Glutamatergic neuron (in vitro differentiated cells): Measurements from ENCODE around the gene RASEF. TPM values are rescaled to one million over a fixed set of nuclear protein-coding genes. Genes with fewer than 3 reads are reported as not detected.

Experiments
- DNase-seq: peaks from one replicate; pipeline ENCODE4 v3.0.0; 2022
- H3K27ac Mint-ChIP-seq: one replicate; pipeline ENCODE4 v1.8.0; 2020; ENCODE audit warnings: mild to moderate bottlenecking, mixed read lengths, inconsistent platforms; ENCODE audit not compliant: unreplicated experiment
- H3K27me3 Mint-ChIP-seq: one replicate; pipeline ENCODE4 v1.8.0; 2020; ENCODE audit warnings: mild to moderate bottlenecking, moderate library complexity, mixed read lengths, inconsistent platforms; ENCODE audit not compliant: unreplicated experiment
- H3K36me3 Mint-ChIP-seq: one replicate; pipeline ENCODE4 v1.8.0; 2020; ENCODE audit warnings: mild to moderate bottlenecking, mixed read lengths, inconsistent platforms; ENCODE audit not compliant: unreplicated experiment
- H3K4me1 Mint-ChIP-seq: one replicate; pipeline ENCODE4 v1.8.0; 2020; ENCODE audit warnings: mild to moderate bottlenecking, low read depth, mixed read lengths, inconsistent platforms; ENCODE audit not compliant: unreplicated experiment
- H3K4me3 Mint-ChIP-seq: one replicate; pipeline ENCODE4 v1.8.0; 2020; ENCODE audit warnings: mild to moderate bottlenecking, mixed read lengths, inconsistent platforms; ENCODE audit not compliant: unreplicated experiment
- H3K9me3 Mint-ChIP-seq: one replicate; pipeline ENCODE4 v1.8.0; 2020; ENCODE audit warnings: mild to moderate bottlenecking, moderate library complexity, mixed read lengths, inconsistent platforms; ENCODE audit not compliant: unreplicated experiment
- CTCF ChIP-seq: fragments of 200-600 bp; sonication (generic); IDR thresholded peaks from one replicate; pipeline ENCODE4 v1.5.0; 2021; ENCODE audit not compliant: partially characterized antibody, unreplicated experiment
- total RNA-seq: library from RNA; stranded (reverse); fragmentation: NEBNext Ultra II Directional; extraction: Animal tissue kit (Norgen Biotek cat#: 25700); gene quantifications from one replicate; pipeline ENCODE4 v1.2.1, GENCODE V29; 2021; ENCODE audit not compliant: unreplicated experiment

RASEF gene
- total RNA-seq, 1 donor from 2014 or later, result 0.25 TPM

- Mint-ChIP-seq H3K27ac (no peak overlapping the region), H3K27me3 (peaks cover 4% of the 10 kb centered on the region), H3K4me3 (no peak overlapping the region), H3K36me3 (no peaks in the 10 kb centered on the region), H3K9me3 (peaks cover 3% of the 10 kb centered on the region), H3K4me1 (peaks cover 13% of the 10 kb centered on the region)
- DNase-seq, result no peak
- no peak for TF ChIP-seq CTCF
Measured at GRCh38 chr9:82930116-82930515, 132.8 kb downstream of the RASEF start.
